ENCODE results near the gene RRBP1. TPM values are rescaled to one million over a fixed set of nuclear protein-coding genes. Genes with fewer than 3 reads are reported as not detected.

The RRBP1 gene
- total and polyA plus RNA-seq, 2 of the 4 experiments (the other 2 are of a cell fraction) = 90.2 to 136 TPM

- DNase-seq (no peak), ATAC-seq (ENCODE audit: low read depth) (no peak)
- ChIA-PET POLR2A (ENCODE audit: unreplicated experiment) (no interaction called here), CTCF (no interaction called here)
- Histone ChIP-seq H3K56ac (ENCODE audit: extremely low read depth, insufficient read depth, low read length) (no peak overlapping the region), H3K4ac (ENCODE audit: low read depth, low read length) (no peak overlapping the region), H3K9me1 (ENCODE audit: insufficient read depth, low read length) (peaks cover 26% of the 10 kb centered on the region), H3K79me1 (ENCODE audit: low read depth in 1 of 2, low read length in 2 of 2) (peaks cover 29 to 99% of the 10 kb centered on the region in 2 experiments), H3K9me3 (ENCODE audit: control insufficient read depth, insufficient read depth, low read length) (no peaks in the 10 kb centered on the region), H3K9ac (ENCODE audit: low read depth, low read length) (no peak overlapping the region), H3K14ac (replicated peaks; ENCODE audit: low read depth, low read length) (no peak overlapping the region), H4K91ac (ENCODE audit: insufficient read depth, low read depth, low read length) (no peak overlapping the region), H3K27me3 (ENCODE audit: control insufficient read depth, insufficient read depth, low read length) (no peaks in the 10 kb centered on the region), H4K5ac (ENCODE audit: low read depth, low read length) (no peak overlapping the region), H3K4me1 (ENCODE audit: control insufficient read depth, insufficient read depth, low read length) (peaks cover 51% of the 10 kb centered on the region), H4K20me1 (ENCODE audit: insufficient read depth, low read length) (peaks cover 100% of the 10 kb centered on the region), H2AFZ (replicated peaks; ENCODE audit: low read length, poor library complexity) (no peak overlapping the region), H3K36me3 (ENCODE audit: control insufficient read depth, insufficient read depth, low read length) (peaks cover 39% of the 10 kb centered on the region), H2BK5ac (ENCODE audit: low read depth, low read length, poor library complexity, severe bottlenecking) (no peak overlapping the region), H4K8ac (ENCODE audit: low read depth in 2 of 2, low read length in 2 of 2) (no peak overlapping the region), H2AK5ac (ENCODE audit: low read depth, low read length) (no peak overlapping the region), H3K27ac (ENCODE audit: insufficient read depth, low read length) (peak overlapping the region; percentile 4; the same call in 1 of the 2 replicates), H3K23ac (ENCODE audit: low read depth, low read length) (no peak overlapping the region), H3K4me3 (ENCODE audit: insufficient read depth, low read depth, low read length) (no peak overlapping the region), H2AK9ac (replicated peaks; ENCODE audit: low read depth, low read length, poor library complexity) (no peak overlapping the region), H2BK120ac (ENCODE audit: low read depth, low read length) (no peak overlapping the region), H3K18ac (ENCODE audit: low read depth, low read length) (no peak overlapping the region), H2BK20ac (ENCODE audit: low read depth, low read length) (no peak overlapping the region), H3K4me2 (ENCODE audit: low read depth, low read length) (no peak overlapping the region), H2BK15ac (ENCODE audit: low read depth, low read length) (no peak overlapping the region)
- intact Hi-C loops (cut with micrococcal nuclease) = no loop called here
- BruUV-seq (replicated peaks) = no TSS peak
- no peak for TF ChIP-seq POLR2A (IDR thresholded peaks at IDR 0.05; ENCODE audit: low read depth, low read length)
- no peak for TF ChIP-seq MXI1 (IDR thresholded peaks at IDR 0.05; ENCODE audit: borderline replicate concordance, low read depth, low read length)
- no peak for TF ChIP-seq FOS (IDR thresholded peaks at IDR 0.05; ENCODE audit: low read depth, low read length)
- TF ChIP-seq USF2 (IDR thresholded peaks at IDR 0.05; ENCODE audit: low read depth, low read length) = no peak
- no peak for TF ChIP-seq MAZ (IDR thresholded peaks at IDR 0.05; ENCODE audit: borderline replicate concordance, low read depth, low read length)
- no peak for TF ChIP-seq RFX5 (IDR thresholded peaks at IDR 0.05; ENCODE audit: low read depth, low read length)
- TF ChIP-seq RCOR1 (IDR thresholded peaks at IDR 0.05; ENCODE audit: insufficient replicate concordance, low read length) = no peak
- in situ Hi-C loops (cut with MboI; ENCODE audit: low sequenced_read_pairs) = loop anchor here (25.0 kb wide), 1 partner anchor 489 kb away; the partner anchor contains the start of genes KAT14 and PET117
- dilution Hi-C loops (cut with HindIII; ENCODE audit: low sequenced_read_pairs, unreplicated experiment) = no loop called here
- WGBS, 2 experiments (ENCODE audit: extremely low coverage in 2 of 2, insufficient read length in 1 of 2) = 100% methylated on average over 1 of the region's 10 CpGs; no CpG with 5 or more reads in 1 of the 2 experiments
Measured at GRCh38 chr20:17648315-17648646, 33.8 kb downstream of the RRBP1 start.
